HepG2 (cell line): ENCODE measurements around the gene RNF213. TPM values are rescaled to one million over a fixed set of nuclear protein-coding genes. Genes with fewer than 3 reads are reported as not detected.

ENCODE experiments used
- ATAC-seq: fragments of 200-7000 bp; cut with Tn5 transposase; 3 replicates; pipeline ENCODE4 v1.9.1; 2020; ENCODE audit warnings: mild to moderate bottlenecking, moderate library complexity
- BruUV-seq: library from RNA; stranded (reverse); fragments of 400-500 nt; replicated peaks from 2 replicates; lab custom pipeline; 2021; lab: Mats Ljungman, UMichigan
- CTCF ChIA-PET: fragments of 300-600 bp; formaldehyde crosslinking; extraction: SDS; loops from one replicate; lab custom pipeline; 2021; ENCODE audit warnings: low total read pairs, inconsistent platforms, low intra/inter-chr PET ratio; lab: Yijun Ruan, JAX
- POLR2A ChIA-PET: fragments of 350-600 bp; sonication (Branson Sonifier 250); formaldehyde crosslinking; loops from one replicate; lab custom pipeline; 2020; ENCODE audit warnings: antibody characterized with exemption, inconsistent platforms; lab: Yijun Ruan, JAX
- DNase-seq: peaks from one replicate; pipeline ENCODE4 v3.0.0-alpha.2; 2015; ENCODE audit warnings: low spot score
- FAIRE-seq: peaks from 3 replicates; lab custom pipeline; 2011; peaks lifted over from hg19 to GRCh38; lab: Jason Lieb, UNC
- H2AFZ ChIP-seq: one replicate; pipeline ENCODE4 v1.6.1; 2011; ENCODE audit warnings: low read length, inconsistent platforms
- H3K27ac ChIP-seq: fragments of 300-600 bp; 3 replicates; pipeline ENCODE4 v1.8.0; 2011; ENCODE audit warnings: mixed run types, mild to moderate bottlenecking, mixed read lengths, low read length, inconsistent platforms; ENCODE audit not compliant: insufficient read depth; ENCODE audit errors: extremely low read length
- H3K27me3 ChIP-seq, 2 experiments: fragments of 200-600 bp in 1 of 2; 2 replicates in 1 of 2; 3 replicates in 1 of 2; pipeline versions ENCODE4 v1.6.0 to v1.8.0; 2011; ENCODE audit warnings: low read length in 2 of 2, mild to moderate bottlenecking in 2 of 2, moderate library complexity in 2 of 2, inconsistent platforms in 1 of 2; ENCODE audit not compliant: insufficient read depth in 2 of 2, control insufficient read depth in 1 of 2
- H3K36me3 ChIP-seq, 2 experiments: fragments of 200-600 bp in 1 of 2; replicated peaks in 1 of 2; 2 replicates in 1 of 2; 3 replicates in 1 of 2; pipeline versions ENCODE4 v1.5.1 to v1.8.0; 2011; ENCODE audit warnings: low read length in 2 of 2, inconsistent platforms in 1 of 2; ENCODE audit not compliant: insufficient read depth in 2 of 2, control insufficient read depth in 1 of 2
- H3K4me1 ChIP-seq: 2 replicates; pipeline ENCODE4 v1.5.1; 2012; ENCODE audit warnings: low read length, inconsistent platforms; ENCODE audit not compliant: insufficient read depth
- H3K4me2 ChIP-seq: 2 replicates; pipeline ENCODE4 v1.6.0; 2011; ENCODE audit warnings: low read depth, low read length, inconsistent platforms
- H3K4me3 ChIP-seq, 3 experiments: fragments of 200-600 bp in 1 of 3; sonication (generic), shearing (Covaris generic) in 1 of 3; replicated peaks in 1 of 3; 2 replicates each; pipeline ENCODE4 v1.5.1; 2011 to 2016; ENCODE audit warnings: low read length in 3 of 3, inconsistent platforms in 2 of 3, low read depth in 2 of 3, mild to moderate bottlenecking in 2 of 3, control low read depth in 1 of 3, mixed read lengths in 1 of 3; ENCODE audit not compliant: insufficient read depth in 1 of 3
- H3K79me2 ChIP-seq: one replicate; pipeline ENCODE4 v1.6.1; 2011; ENCODE audit warnings: low read length, inconsistent platforms; ENCODE audit not compliant: insufficient read depth
- H3K9ac ChIP-seq: 2 replicates; pipeline ENCODE4 v1.6.0; 2011; ENCODE audit warnings: mild to moderate bottlenecking, low read depth, low read length, inconsistent platforms; ENCODE audit not compliant: insufficient read depth
- H3K9me3 ChIP-seq: 2 replicates; pipeline ENCODE4 v1.5.1; 2012; ENCODE audit warnings: mild to moderate bottlenecking, low read length
- H4K20me1 ChIP-seq: 2 replicates; pipeline ENCODE4 v1.6.0; 2011; ENCODE audit warnings: inconsistent platforms, mild to moderate bottlenecking, low read length, moderate library complexity; ENCODE audit not compliant: insufficient read depth
- ATF4 ChIP-seq, 2 experiments: fragments of 450-650 bp in 1 of 2; sonication (generic) in 1 of 2; formaldehyde crosslinking; IDR thresholded peaks; 2 replicates each; pipeline versions ENCODE4 v1.5.0 to v1.8.0; 2020 to 2022; ENCODE audit warnings: mild to moderate bottlenecking in 1 of 2, missing genetic modification reagents in 1 of 2
- DPF2 ChIP-seq: sonication (generic); formaldehyde crosslinking; IDR thresholded peaks from 2 replicates; pipeline ENCODE4 v1.4.0; 2020; ENCODE audit warnings: mild to moderate bottlenecking, low read depth, missing genetic modification reagents, borderline replicate concordance
- MAF1 ChIP-seq: sonication (generic); formaldehyde crosslinking; IDR thresholded peaks from 2 replicates; pipeline ENCODE4 v1.5.0; 2020; ENCODE audit warnings: missing genetic modification reagents, borderline replicate concordance
- NR2F1 ChIP-seq, 2 experiments: fragments of 450-650 bp in 1 of 2; formaldehyde crosslinking in 1 of 2; IDR thresholded peaks; 2 replicates each; pipeline versions ENCODE4 v1.5.0 to v1.6.1; 2016 to 2020; ENCODE audit warnings: mild to moderate bottlenecking in 1 of 2, missing compliant biosample characterization in 1 of 2, missing genetic modification reagents in 1 of 2, moderate library complexity in 1 of 2
- ZNF574 ChIP-seq: sonication (generic); formaldehyde crosslinking; IDR thresholded peaks from 2 replicates; pipeline ENCODE4 v1.4.0; 2020; ENCODE audit warnings: missing genetic modification reagents
- ZNF841 ChIP-seq: sonication (generic); formaldehyde crosslinking; IDR thresholded peaks from 2 replicates; pipeline ENCODE4 v1.8.1; 2023; ENCODE audit warnings: missing genetic modification reagents, borderline replicate concordance
- ZNF850 ChIP-seq: sonication (generic); formaldehyde crosslinking; conservative IDR thresholded peaks from 2 replicates; pipeline ENCODE4 v1.9.0; 2021; ENCODE audit warnings: mild to moderate bottlenecking, missing genetic modification reagents
- WGBS: methylation state at CpG from one replicate; pipeline ENCODE4 v1.1.6; 2017; ENCODE audit warnings: low lambda C conversion rate; 5-methylcytosine and 5-hydroxymethylcytosine counted together
- in situ Hi-C: cut with HindIII; loops from 2 replicates; pipeline ENCODE4 v1.10.0; 2017; ENCODE audit warnings: low pct_unique_long_range_greater_than_20kb; ENCODE audit not compliant: extremely low pct_ligation_motif_present
- intact Hi-C: fragments of 100-400 bp; cut with micrococcal nuclease; formaldehyde crosslinking; loops from one replicate; pipeline ENCODE4 v1.10.0; 2022; ENCODE audit not compliant: unreplicated experiment
- polyA plus RNA-seq, 8 experiments: library from polyadenylated mRNA; depleted of rRNA in 3 of 8; stranded (reverse) in 7 of 8; unstranded in 1 of 8; fragments of >200 nt; fragmentation: Illumina TruSeq in 4 of 8; extraction: Trizol in 4 of 8; gene quantifications; 2 replicates each; pipeline versions ENCODE4 v1.2.1 to v1.2.3, GENCODE V29; 2011 to 2016; ENCODE audit warnings: low read depth in 4 of 8, missing spikeins in 1 of 8, mixed read lengths in 1 of 8; ENCODE audit not compliant: insufficient read depth in 1 of 8
- total RNA-seq, 5 experiments: library from RNA; depleted of rRNA; stranded (reverse); fragments of >200 nt; fragmentation: Illumina TruSeq; extraction: Trizol; gene quantifications; 2 replicates each; pipeline ENCODE4 v1.2.3, GENCODE V29; 2016; ENCODE audit warnings: low read depth in 1 of 5

Gene RNF213
- total and polyA plus RNA-seq, 2 of the 13 experiments (the other 11 are each of a cell fraction or from before 2014, with no cell fraction given): 38.6 to 38.7 TPM

GRCh38 chr17:80416940-80417293, 156.3 kb downstream of the RNF213 start:
- Histone ChIP-seq H3K36me3 (peaks cover 6 to 19% of the 10 kb centered on the region in 2 experiments; a peak in 3 of 5 replicates), H3K79me2 (peaks cover 7% of the 10 kb centered on the region), H3K4me3 (no peak overlapping the region), H3K4me2 (no peak overlapping the region), H3K9me3 (no peaks in the 10 kb centered on the region), H4K20me1 (no peaks in the 10 kb centered on the region; the same call in 1 of the 2 replicates), H3K9ac (no peak overlapping the region), H2AFZ (no peak overlapping the region), H3K27ac (no peak overlapping the region), H3K4me1 (peaks cover 28% of the 10 kb centered on the region), H3K27me3 (peaks cover 0 to 2% of the 10 kb centered on the region in 2 experiments; a peak in 3 of 5 replicates)
- in situ Hi-C loops: no loop called here
- no peak for ATAC-seq
- TF ChIP-seq ZNF850 (no peak), ZNF574 (CRISPR knock-in tag) (no peak), DPF2 (no peak), ATF4 (CRISPR knock-in tag; IDR thresholded peaks at IDR 0.05) (no peak), ZNF841 (CRISPR knock-in tag) (no peak), NR2F1 (CRISPR knock-in tag; IDR thresholded peaks at IDR 0.05) (no peak), MAF1 (no peak)
- no peak for FAIRE-seq
- no TSS peak for BruUV-seq
- POLR2A ChIA-PET: interaction anchor here (2.7 kb wide), 1 partner anchor 38 kb away, joined by 10 read pairs; no protein-coding TSS in a partner anchor
- CTCF ChIA-PET: no interaction called here
- WGBS: 95% methylated on average over 6 of the region's 6 CpGs
- intact Hi-C loops: no loop called here
- DNase-seq: no peak
